Thyroid gland (tissue), 4 donors: ENCODE measurements around the gene CDH4.

Experiments
- CTCF ChIP-seq, 6 experiments: fragments of 200-600 bp in 3 of 6; fragments of 450-650 bp in 3 of 6; sonication (generic) in 3 of 6; IDR thresholded peaks; one replicate each; pipeline ENCODE4 v1.5.1; 2016 to 2019; ENCODE audit warnings: antibody characterized with exemption in 6 of 6, mild to moderate bottlenecking in 2 of 6, inconsistent platforms in 1 of 6, moderate library complexity in 1 of 6
- POLR2A ChIP-seq, 2 donors: fragments of 450-650 bp; IDR thresholded peaks; one replicate each; pipeline ENCODE4 v1.6.1; 2017; ENCODE audit warnings: antibody characterized with exemption in 2 of 2, mild to moderate bottlenecking in 2 of 2, moderate library complexity in 1 of 2

GRCh38 chr20:61483336-61484067 is 231.4 kb downstream of the CDH4 start:
- TF ChIP-seq CTCF (IDR thresholded peaks at IDR 0.05) (no peak), POLR2A (IDR thresholded peaks at IDR 0.05) (no peak)
